GM12872 (cell line): ENCODE data around the gene ASMT.

Source experiments
- TF ChIP-seq, protein P1 (sequence below): IDR thresholded peaks from 3 replicates; pipeline ENCODE4 v1.5.1; 2011; ENCODE audit warnings: low read depth, mild to moderate bottlenecking, low read length, moderate library complexity; ENCODE audit not compliant: insufficient read depth

The ASMT gene

DNA sequence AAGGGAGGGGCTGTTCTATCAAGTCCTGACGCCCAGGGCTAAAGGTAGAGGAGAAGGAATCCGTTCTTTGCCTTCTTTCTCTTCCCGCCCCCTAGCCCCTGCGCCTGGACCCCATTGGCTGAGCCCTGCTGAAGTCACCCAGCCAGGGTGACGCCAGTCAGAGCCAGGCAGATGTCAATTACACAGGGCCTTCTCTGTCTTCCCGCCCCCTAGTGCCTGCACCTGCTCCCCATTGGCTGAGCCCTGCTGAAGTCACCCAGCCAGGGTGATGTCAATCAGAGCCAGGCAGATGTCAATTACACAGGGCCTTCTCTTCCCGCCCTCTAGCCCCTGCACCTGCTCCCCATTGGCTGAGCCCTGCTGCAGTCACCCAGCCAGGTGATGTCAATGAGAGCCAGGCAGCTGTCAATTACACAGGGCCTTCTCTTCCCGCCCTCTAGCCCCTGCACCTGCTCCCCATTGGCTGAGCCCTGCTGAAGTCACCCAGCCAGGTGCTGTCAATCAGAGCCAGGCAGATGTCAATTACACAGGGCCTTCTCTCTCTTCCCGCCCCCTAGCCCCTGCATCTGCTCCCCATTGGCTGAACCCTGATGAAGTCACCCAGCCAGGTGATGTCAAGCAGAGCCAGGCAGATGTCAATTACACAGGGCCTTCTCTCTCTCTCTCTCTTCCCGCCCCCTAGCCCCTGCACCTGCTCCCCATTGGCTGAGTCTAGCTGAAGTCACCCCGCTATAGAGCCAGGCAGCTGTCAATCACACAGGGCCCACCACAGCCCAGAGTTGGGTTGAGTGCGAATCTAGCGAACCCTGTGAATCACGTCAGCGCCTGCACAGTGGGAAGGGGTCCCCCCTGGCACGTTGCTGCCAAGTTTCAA lies 46.4 kb downstream of the ASMT start:
- TF ChIP-seq, protein P1, sequence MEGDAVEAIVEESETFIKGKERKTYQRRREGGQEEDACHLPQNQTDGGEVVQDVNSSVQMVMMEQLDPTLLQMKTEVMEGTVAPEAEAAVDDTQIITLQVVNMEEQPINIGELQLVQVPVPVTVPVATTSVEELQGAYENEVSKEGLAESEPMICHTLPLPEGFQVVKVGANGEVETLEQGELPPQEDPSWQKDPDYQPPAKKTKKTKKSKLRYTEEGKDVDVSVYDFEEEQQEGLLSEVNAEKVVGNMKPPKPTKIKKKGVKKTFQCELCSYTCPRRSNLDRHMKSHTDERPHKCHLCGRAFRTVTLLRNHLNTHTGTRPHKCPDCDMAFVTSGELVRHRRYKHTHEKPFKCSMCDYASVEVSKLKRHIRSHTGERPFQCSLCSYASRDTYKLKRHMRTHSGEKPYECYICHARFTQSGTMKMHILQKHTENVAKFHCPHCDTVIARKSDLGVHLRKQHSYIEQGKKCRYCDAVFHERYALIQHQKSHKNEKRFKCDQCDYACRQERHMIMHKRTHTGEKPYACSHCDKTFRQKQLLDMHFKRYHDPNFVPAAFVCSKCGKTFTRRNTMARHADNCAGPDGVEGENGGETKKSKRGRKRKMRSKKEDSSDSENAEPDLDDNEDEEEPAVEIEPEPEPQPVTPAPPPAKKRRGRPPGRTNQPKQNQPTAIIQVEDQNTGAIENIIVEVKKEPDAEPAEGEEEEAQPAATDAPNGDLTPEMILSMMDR, result no peak

DNA sequence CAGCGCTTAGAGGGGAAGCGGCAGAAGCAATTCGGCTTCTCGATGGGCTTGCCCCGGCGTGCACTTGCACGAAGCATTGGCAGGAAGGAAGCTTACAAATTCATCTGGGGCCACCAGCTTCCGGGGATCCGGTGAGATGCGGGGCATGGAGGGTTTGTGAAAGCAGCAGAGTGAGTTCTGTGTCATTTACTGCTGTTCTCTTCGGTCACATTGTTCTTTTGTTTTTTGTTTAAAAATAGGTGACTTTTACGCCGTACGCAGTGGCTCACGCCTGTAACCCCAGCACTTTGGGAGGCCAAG lies 47.0 kb downstream of the ASMT start:
- TF ChIP-seq, protein P1, result no peak

GRCh38 chrX:1667566-1667965 lies 52.7 kb downstream of the ASMT start:
- TF ChIP-seq, protein P1, result no peak

DNA sequence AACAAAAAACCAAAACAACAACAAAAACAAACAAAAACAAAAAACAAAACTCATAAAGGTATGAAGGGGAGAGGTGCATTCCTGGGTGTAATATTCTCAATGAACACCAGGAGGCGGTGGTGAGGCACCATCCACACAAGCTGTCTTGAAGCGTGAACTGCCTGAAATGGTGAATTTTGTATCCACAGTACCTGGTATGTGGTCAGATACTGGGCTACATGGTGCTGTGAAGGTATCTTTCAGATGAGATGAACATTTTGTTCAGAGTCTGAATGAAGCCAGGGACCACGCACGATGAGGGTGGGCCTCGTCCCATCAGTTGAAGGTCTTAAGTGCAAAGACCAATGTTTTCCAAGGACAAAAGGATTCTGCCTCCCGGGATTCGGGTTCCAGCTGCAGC lies 58.5 kb downstream of the ASMT start:
- TF ChIP-seq, protein P1, result peak; percentile 82

DNA sequence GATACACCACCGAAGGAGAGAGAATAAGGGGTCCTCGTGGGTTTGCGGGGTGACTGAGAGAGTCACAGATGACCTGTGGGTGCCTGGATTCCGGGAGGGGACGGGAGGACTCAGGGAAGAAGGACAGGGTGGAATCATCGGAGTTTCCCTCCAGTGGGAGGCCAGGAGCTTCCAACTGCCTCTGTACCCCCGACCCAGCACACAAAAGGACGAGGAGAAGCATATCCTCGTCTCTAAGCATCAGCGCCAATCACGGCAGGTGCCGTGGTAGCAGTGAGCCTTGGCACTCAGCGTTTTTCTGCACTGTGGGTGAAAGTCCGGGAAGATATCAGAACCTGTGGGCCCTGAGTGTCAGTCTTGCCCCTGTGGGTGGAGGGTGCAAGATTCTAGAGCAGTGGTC lies 62.0 kb downstream of the ASMT start:
- TF ChIP-seq, protein P1, result no peak

- TF ChIP-seq, protein P1, result no peak
Observed at GRCh38 chrX:1679238-1679637, 64.4 kb downstream of the ASMT start.

DNA sequence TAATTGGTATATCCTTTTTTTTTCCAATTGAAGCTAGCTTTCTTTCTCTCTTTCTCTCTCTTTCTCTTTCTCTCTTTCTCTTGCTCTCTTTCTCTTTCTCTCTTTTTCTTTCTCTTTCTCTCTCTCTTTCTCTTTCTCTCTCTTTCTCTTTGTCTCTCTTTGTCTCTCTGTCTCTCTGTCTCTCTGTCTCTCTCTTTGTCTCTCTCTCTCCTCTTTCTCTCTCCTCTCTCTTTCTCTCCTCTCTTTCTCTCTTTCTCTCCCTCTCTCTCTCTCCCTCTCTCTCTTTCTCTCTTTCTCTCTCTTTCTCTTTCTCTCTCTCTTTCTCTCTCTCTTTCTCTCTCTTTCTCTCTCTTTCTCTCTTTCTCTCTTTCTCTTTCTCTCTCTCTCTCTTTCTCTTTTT lies 66.6 kb downstream of the ASMT start:
- TF ChIP-seq, protein P1, result no peak
